Liver (tissue), 9 donors: ENCODE results near the gene PRSS38. TPM values are rescaled to one million over a fixed set of nuclear protein-coding genes. Genes with fewer than 3 reads are reported as not detected.
A peak's percentile ranks its signal among the peaks of the same experiment; 100 is the strongest.

Experiments
- DNase-seq: peaks from one replicate; pipeline ENCODE4 v3.0.0-alpha.2; 2017; ENCODE audit warnings: low spot score
- H3K27ac ChIP-seq, 2 donors: one replicate each; pipeline ENCODE4 v1.7.0; 2013; ENCODE audit warnings: inconsistent platforms in 2 of 2, low read length in 2 of 2, control low read depth in 1 of 2, low read depth in 1 of 2, mild to moderate bottlenecking in 1 of 2
- H3K27me3 ChIP-seq, 4 donors: one replicate each; pipeline versions ENCODE4 v1.6.1 to v1.7.0; 2013; ENCODE audit warnings: low read length in 3 of 4, inconsistent platforms in 1 of 4, mild to moderate bottlenecking in 1 of 4, moderate library complexity in 1 of 4; ENCODE audit not compliant: control insufficient read depth in 4 of 4, insufficient read depth in 4 of 4
- H3K36me3 ChIP-seq, 4 donors: one replicate each; pipeline versions ENCODE4 v1.6.1 to v1.7.0; 2013; ENCODE audit warnings: low read length in 3 of 4, mild to moderate bottlenecking in 3 of 4, low read depth in 1 of 4, moderate library complexity in 1 of 4; ENCODE audit not compliant: control insufficient read depth in 4 of 4, insufficient read depth in 3 of 4
- H3K4me1 ChIP-seq, 4 donors: one replicate each; pipeline versions ENCODE4 v1.6.1 to v1.7.0; 2013; ENCODE audit warnings: low read length in 3 of 4, mild to moderate bottlenecking in 3 of 4, moderate library complexity in 1 of 4; ENCODE audit not compliant: control insufficient read depth in 4 of 4, insufficient read depth in 4 of 4
- H3K4me3 ChIP-seq, 3 donors: one replicate each; pipeline versions ENCODE4 v1.6.1 to v1.7.0; 2013; ENCODE audit warnings: low read length in 3 of 3, control low read depth in 1 of 3, low read depth in 1 of 3, mild to moderate bottlenecking in 1 of 3
- H3K9ac ChIP-seq, 2 donors: one replicate each; pipeline ENCODE4 v1.7.0; 2013; ENCODE audit warnings: low read length in 2 of 2, mild to moderate bottlenecking in 2 of 2, moderate library complexity in 2 of 2, control low read depth in 1 of 2, low read depth in 1 of 2
- H3K9me3 ChIP-seq, 4 donors: one replicate each; pipeline versions ENCODE4 v1.6.1 to v1.7.0; 2013; ENCODE audit warnings: low read length in 3 of 4; ENCODE audit not compliant: control insufficient read depth in 4 of 4
- ATF3 ChIP-seq: IDR thresholded peaks from 2 replicates; pipeline ENCODE4 v1.6.1; 2016; ENCODE audit warnings: antibody characterized with exemption
- EGR1 ChIP-seq, 2 donors: IDR thresholded peaks; 2 replicates each; pipeline ENCODE4 v1.6.1; 2016 to 2018; ENCODE audit warnings: antibody characterized with exemption in 2 of 2, low read depth in 2 of 2
- FOXA1 ChIP-seq: IDR thresholded peaks from 2 replicates; pipeline ENCODE4 v1.6.1; 2016; ENCODE audit warnings: antibody characterized with exemption
- FOXA2 ChIP-seq: IDR thresholded peaks from 2 replicates; pipeline ENCODE4 v1.6.1; 2016; ENCODE audit warnings: antibody characterized with exemption
- GABPA ChIP-seq, 2 donors: IDR thresholded peaks in 1 of 2; conservative IDR thresholded peaks in 1 of 2; 2 replicates each; pipeline ENCODE4 v1.6.1; 2016; ENCODE audit warnings: antibody characterized with exemption in 2 of 2, mild to moderate bottlenecking in 1 of 2, moderate library complexity in 1 of 2
- HNF4A ChIP-seq, 2 donors: conservative IDR thresholded peaks; 2 replicates each; pipeline ENCODE4 v1.6.1; 2016; ENCODE audit warnings: antibody characterized with exemption in 2 of 2, mild to moderate bottlenecking in 2 of 2
- HNF4G ChIP-seq: IDR thresholded peaks from 2 replicates; pipeline ENCODE4 v1.6.1; 2016; ENCODE audit warnings: antibody characterized with exemption
- JUND ChIP-seq, 2 donors: IDR thresholded peaks; 2 replicates each; pipeline ENCODE4 v1.6.1; 2016; ENCODE audit warnings: antibody characterized with exemption in 2 of 2
- NR2F2 ChIP-seq: IDR thresholded peaks from 2 replicates; pipeline ENCODE4 v1.6.1; 2016; ENCODE audit warnings: antibody characterized with exemption
- RAD21 ChIP-seq, 2 donors: IDR thresholded peaks; 2 replicates each; pipeline ENCODE4 v1.6.1; 2016; ENCODE audit warnings: antibody characterized with exemption in 2 of 2, mild to moderate bottlenecking in 2 of 2
- RXRA ChIP-seq, 2 donors: IDR thresholded peaks; 2 replicates each; pipeline ENCODE4 v1.6.1; 2017 to 2018; ENCODE audit warnings: antibody characterized with exemption in 2 of 2, mild to moderate bottlenecking in 1 of 2
- SP1 ChIP-seq: IDR thresholded peaks from 2 replicates; pipeline ENCODE4 v1.6.1; 2018; ENCODE audit warnings: antibody characterized with exemption, mild to moderate bottlenecking
- TAF1 ChIP-seq: conservative IDR thresholded peaks from 2 replicates; pipeline ENCODE4 v1.6.1; 2016; ENCODE audit warnings: antibody characterized with exemption, mild to moderate bottlenecking
- YY1 ChIP-seq: IDR thresholded peaks from 2 replicates; pipeline ENCODE4 v1.6.1; 2016; ENCODE audit warnings: antibody characterized with exemption, mild to moderate bottlenecking
- ZBTB33 ChIP-seq: IDR thresholded peaks from 2 replicates; pipeline ENCODE4 v1.6.1; 2016; ENCODE audit warnings: antibody characterized with exemption
- WGBS: extraction: QIAGEN DNeasy Blood & Tissue Kit; methylation state at CpG from one replicate; pipeline ENCODE4 v1.1.7; 2013; 5-methylcytosine and 5-hydroxymethylcytosine counted together
- polyA plus RNA-seq, 2 donors: library from polyadenylated mRNA; stranded (reverse) in 1 of 2; unstranded in 1 of 2; fragments of 200-250 nt in 1 of 2; fragments of >200 nt in 1 of 2; fragmentation: Nextera tagmentation in 1 of 2; extraction: Ambion mirVana in 1 of 2; gene quantifications; one replicate each; pipeline versions ENCODE4 v1.2.1 to v1.2.3, GENCODE V29; 2013 to 2015
- total RNA-seq, 2 donors: library from RNA; depleted of rRNA; stranded (reverse); fragments of >200 nt; gene quantifications; one replicate each; pipeline ENCODE4 v1.2.3, GENCODE V29; 2014
- TF ChIP-seq, protein P1 (sequence below): fragments of 150-350 bp; IDR thresholded peaks from 2 replicates; pipeline ENCODE4 v1.5.1; 2017; ENCODE audit warnings: improper control_type of control experiment, low read depth, low read length; ENCODE audit not compliant: missing input control
- TF ChIP-seq, protein P2 (sequence below): IDR thresholded peaks from 2 replicates; pipeline ENCODE4 v1.6.1; 2016; ENCODE audit warnings: antibody characterized with exemption
- TF ChIP-seq, protein P3 (sequence below): IDR thresholded peaks from 2 replicates; pipeline ENCODE4 v1.6.1; 2016; ENCODE audit warnings: antibody characterized with exemption, mild to moderate bottlenecking
- donor health status: healthy.
- donor health status: healthy.
- donor health status: healthy.
- donor health status: healthy.
- donor health status: healthy.

Gene PRSS38
- total and polyA plus RNA-seq, 4 donors, result not detected

DNA sequence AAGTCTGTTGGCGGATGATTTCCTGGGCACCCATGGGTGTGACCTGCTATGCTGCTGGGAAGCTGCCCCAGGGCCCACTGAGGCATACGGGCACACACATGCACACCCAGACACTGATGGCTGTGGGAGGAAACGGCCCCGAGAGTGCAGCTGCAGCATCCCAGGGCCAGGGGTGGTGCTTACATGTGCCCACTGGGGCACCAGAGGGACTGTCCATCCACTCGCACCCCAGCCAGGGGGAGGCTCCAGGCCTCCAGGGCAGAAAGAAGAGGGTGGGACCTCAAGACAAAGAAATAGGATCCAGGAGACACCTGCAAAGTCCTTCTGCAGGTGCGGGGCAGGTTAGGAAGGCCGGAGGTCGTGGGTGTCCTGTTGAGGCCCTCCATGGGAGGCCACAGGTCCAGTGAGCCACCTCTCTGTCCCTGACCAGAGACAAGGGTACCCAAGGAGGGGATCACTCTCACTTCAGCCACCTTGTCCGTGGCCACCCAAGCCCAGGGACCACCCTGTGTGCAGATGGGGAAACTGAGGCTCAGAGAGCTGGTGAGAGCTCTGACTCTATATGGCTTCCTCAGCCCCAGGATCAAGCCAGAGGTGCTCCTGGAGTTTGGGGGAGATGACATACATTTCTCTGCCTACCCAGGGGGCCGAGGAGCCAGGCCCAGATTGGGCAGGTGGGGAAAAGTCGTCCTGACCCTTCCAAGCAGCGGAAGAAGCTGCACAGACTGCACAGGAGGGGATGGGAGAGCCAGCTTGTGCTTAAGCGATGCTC lies 75.2 kb downstream of the PRSS38 start:
- no peak overlapping the region for H3K9ac ChIP-seq
- no peak overlapping the region for H3K27ac ChIP-seq
- H3K36me3 ChIP-seq, result no peaks in the 10 kb centered on the region
- H3K27me3 ChIP-seq, result peaks cover 0 to 5% (median 0%) of the 10 kb centered on the region in 4 donors
- WGBS, result 91% methylated on average over 13 of the region's 13 CpGs
- H3K9me3 ChIP-seq, result no peaks in the 10 kb centered on the region
- TF ChIP-seq NR2F2 (no peak), FOXA2 (no peak), TAF1 (no peak), RAD21 (IDR thresholded peaks at IDR 0.05) (no peak)
- no peak overlapping the region for H3K4me3 ChIP-seq
- H3K4me1 ChIP-seq, result peaks cover 0 to 4% (median 0%) of the 10 kb centered on the region in 4 donors
- peak; percentile 30 for DNase-seq

- Histone ChIP-seq H3K4me3 (no peak overlapping the region), H3K9me3 (no peaks in the 10 kb centered on the region), H3K27ac (no peak overlapping the region), H3K36me3 (no peaks in the 10 kb centered on the region), H3K27me3 (peaks cover 0 to 5% (median 0%) of the 10 kb centered on the region in 4 donors), H3K4me1 (peaks cover 0 to 4% (median 0%) of the 10 kb centered on the region in 4 donors), H3K9ac (no peak overlapping the region)
- TF ChIP-seq NR2F2 (no peak), EGR1 (IDR thresholded peaks at IDR 0.05; ENCODE audit: low read depth in 2 of 2) (no peak), FOXA1 (no peak), JUND (IDR thresholded peaks at IDR 0.05) (no peak), TAF1 (no peak), ZBTB33 (no peak), SP1 (no peak), FOXA2 (no peak), HNF4A (conservative IDR thresholded peaks at IDR 0.05) (no peak), HNF4G (no peak), RAD21 (IDR thresholded peaks at IDR 0.05) (no peak), RXRA (IDR thresholded peaks at IDR 0.05) (no peak), ATF3 (no peak), GABPA (IDR thresholded peaks at IDR 0.05 in 1 of 2, conservative IDR thresholded peaks at IDR 0.05 in 1 of 2) (no peak), YY1 (no peak)
- TF ChIP-seq, protein P1, sequence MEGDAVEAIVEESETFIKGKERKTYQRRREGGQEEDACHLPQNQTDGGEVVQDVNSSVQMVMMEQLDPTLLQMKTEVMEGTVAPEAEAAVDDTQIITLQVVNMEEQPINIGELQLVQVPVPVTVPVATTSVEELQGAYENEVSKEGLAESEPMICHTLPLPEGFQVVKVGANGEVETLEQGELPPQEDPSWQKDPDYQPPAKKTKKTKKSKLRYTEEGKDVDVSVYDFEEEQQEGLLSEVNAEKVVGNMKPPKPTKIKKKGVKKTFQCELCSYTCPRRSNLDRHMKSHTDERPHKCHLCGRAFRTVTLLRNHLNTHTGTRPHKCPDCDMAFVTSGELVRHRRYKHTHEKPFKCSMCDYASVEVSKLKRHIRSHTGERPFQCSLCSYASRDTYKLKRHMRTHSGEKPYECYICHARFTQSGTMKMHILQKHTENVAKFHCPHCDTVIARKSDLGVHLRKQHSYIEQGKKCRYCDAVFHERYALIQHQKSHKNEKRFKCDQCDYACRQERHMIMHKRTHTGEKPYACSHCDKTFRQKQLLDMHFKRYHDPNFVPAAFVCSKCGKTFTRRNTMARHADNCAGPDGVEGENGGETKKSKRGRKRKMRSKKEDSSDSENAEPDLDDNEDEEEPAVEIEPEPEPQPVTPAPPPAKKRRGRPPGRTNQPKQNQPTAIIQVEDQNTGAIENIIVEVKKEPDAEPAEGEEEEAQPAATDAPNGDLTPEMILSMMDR, result no peak
- TF ChIP-seq, protein P2, sequence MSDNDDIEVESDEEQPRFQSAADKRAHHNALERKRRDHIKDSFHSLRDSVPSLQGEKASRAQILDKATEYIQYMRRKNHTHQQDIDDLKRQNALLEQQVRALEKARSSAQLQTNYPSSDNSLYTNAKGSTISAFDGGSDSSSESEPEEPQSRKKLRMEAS, result no peak
- TF ChIP-seq, protein P3, sequence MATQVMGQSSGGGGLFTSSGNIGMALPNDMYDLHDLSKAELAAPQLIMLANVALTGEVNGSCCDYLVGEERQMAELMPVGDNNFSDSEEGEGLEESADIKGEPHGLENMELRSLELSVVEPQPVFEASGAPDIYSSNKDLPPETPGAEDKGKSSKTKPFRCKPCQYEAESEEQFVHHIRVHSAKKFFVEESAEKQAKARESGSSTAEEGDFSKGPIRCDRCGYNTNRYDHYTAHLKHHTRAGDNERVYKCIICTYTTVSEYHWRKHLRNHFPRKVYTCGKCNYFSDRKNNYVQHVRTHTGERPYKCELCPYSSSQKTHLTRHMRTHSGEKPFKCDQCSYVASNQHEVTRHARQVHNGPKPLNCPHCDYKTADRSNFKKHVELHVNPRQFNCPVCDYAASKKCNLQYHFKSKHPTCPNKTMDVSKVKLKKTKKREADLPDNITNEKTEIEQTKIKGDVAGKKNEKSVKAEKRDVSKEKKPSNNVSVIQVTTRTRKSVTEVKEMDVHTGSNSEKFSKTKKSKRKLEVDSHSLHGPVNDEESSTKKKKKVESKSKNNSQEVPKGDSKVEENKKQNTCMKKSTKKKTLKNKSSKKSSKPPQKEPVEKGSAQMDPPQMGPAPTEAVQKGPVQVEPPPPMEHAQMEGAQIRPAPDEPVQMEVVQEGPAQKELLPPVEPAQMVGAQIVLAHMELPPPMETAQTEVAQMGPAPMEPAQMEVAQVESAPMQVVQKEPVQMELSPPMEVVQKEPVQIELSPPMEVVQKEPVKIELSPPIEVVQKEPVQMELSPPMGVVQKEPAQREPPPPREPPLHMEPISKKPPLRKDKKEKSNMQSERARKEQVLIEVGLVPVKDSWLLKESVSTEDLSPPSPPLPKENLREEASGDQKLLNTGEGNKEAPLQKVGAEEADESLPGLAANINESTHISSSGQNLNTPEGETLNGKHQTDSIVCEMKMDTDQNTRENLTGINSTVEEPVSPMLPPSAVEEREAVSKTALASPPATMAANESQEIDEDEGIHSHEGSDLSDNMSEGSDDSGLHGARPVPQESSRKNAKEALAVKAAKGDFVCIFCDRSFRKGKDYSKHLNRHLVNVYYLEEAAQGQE, result no peak
- peak; percentile 28 for DNase-seq
- 85% methylated on average over 19 of the region's 19 CpGs for WGBS
These were observed 75.9 kb downstream of the PRSS38 start for GRCh38 chr1:227891223-227891954.
